SK-N-SH (cell line): ENCODE measurements around the gene KRTAP3-1.

Experiments used
- CTCF ChIP-seq: fragments of 200-600 bp; sonication (generic); IDR thresholded peaks from 2 replicates; pipeline ENCODE4 v1.6.1; 2017; ENCODE audit warnings: antibody characterized with exemption, mild to moderate bottlenecking, moderate library complexity
- EZH2phosphoT487 ChIP-seq: fragments of 200-600 bp; sonication (generic); IDR thresholded peaks from 2 replicates; pipeline ENCODE4 v1.6.1; 2017; ENCODE audit warnings: low read depth, mixed run types, mild to moderate bottlenecking, antibody characterized with exemption, moderate library complexity, borderline replicate concordance
- FOSL2 ChIP-seq: IDR thresholded peaks from 2 replicates; pipeline ENCODE4 v1.4.0; 2012; ENCODE audit warnings: low read depth, mild to moderate bottlenecking, moderate library complexity, borderline replicate concordance
- GABPA ChIP-seq: IDR thresholded peaks from 2 replicates; pipeline ENCODE4 v1.4.0; 2012; ENCODE audit warnings: low read depth, mild to moderate bottlenecking
- MAX ChIP-seq: IDR thresholded peaks from 2 replicates; pipeline ENCODE4 v1.4.0; 2012; ENCODE audit warnings: low read depth
- MXI1 ChIP-seq: IDR thresholded peaks from 2 replicates; pipeline ENCODE4 v1.6.1; 2012; ENCODE audit warnings: mild to moderate bottlenecking, low read depth, low read length, improper control_type of control experiment
- NRF1 ChIP-seq: IDR thresholded peaks from 2 replicates; pipeline ENCODE4 v1.6.1; 2012; ENCODE audit warnings: low read depth, mild to moderate bottlenecking, low read length
- POLR2AphosphoS5 ChIP-seq: IDR thresholded peaks from 2 replicates; pipeline ENCODE4 v1.6.1; 2012; ENCODE audit warnings: low read depth, low read length
- REST ChIP-seq: IDR thresholded peaks from 2 replicates; pipeline ENCODE4 v1.6.1; 2012; ENCODE audit warnings: mild to moderate bottlenecking, low read depth, low read length, moderate library complexity
- USF2 ChIP-seq: fragments of 150-350 bp; IDR thresholded peaks from 2 replicates; pipeline ENCODE4 v1.6.1; 2017; ENCODE audit warnings: antibody characterized with exemption, low read length, low read depth, borderline replicate concordance
- ZBTB33 ChIP-seq: IDR thresholded peaks from 2 replicates; pipeline ENCODE4 v1.4.0; 2012; ENCODE audit warnings: low read depth, borderline replicate concordance

GRCh38 chr17:41001795-41002194 is 7.1 kb downstream of the KRTAP3-1 start:
- TF ChIP-seq FOSL2 (no peak), MAX (no peak), POLR2AphosphoS5 (no peak), REST (no peak), MXI1 (no peak), CTCF (no peak), EZH2phosphoT487 (no peak), NRF1 (no peak), USF2 (no peak), GABPA (no peak), ZBTB33 (no peak)
